Endothelial cell of umbilical vein (primary cell): ENCODE results near the gene MLPH. TPM values are rescaled to one million over a fixed set of nuclear protein-coding genes. Genes with fewer than 3 reads are reported as not detected.

Source experiments
- BruUV-seq: library from RNA; stranded (reverse); fragments of 400-500 nt; replicated peaks from 2 replicates; lab custom pipeline; 2021; lab: Mats Ljungman, UMichigan
- CTCF ChIA-PET: fragments of 300-600, 350-600 bp; sonication (Branson Sonifier 250); formaldehyde crosslinking; loops from one replicate; lab custom pipeline; 2021; ENCODE audit warnings: antibody characterized with exemption, inconsistent platforms; lab: Charles Lee
- POLR2A ChIA-PET: fragments of 300-600, 350-600 bp; sonication (Branson Sonifier 250); formaldehyde crosslinking; loops from one replicate; lab custom pipeline; 2021; ENCODE audit warnings: antibody characterized with exemption, inconsistent platforms; lab: Charles Lee
- DNase-seq: peaks from one replicate; pipeline ENCODE4 v3.0.0-alpha.2; 2011; ENCODE audit warnings: low read depth, low spot score
- FAIRE-seq: peaks from 2 replicates; lab custom pipeline; 2011; peaks lifted over from hg19 to GRCh38; lab: Jason Lieb, UNC
- H2AFZ ChIP-seq: 2 replicates; pipeline ENCODE4 v1.6.0; 2012; ENCODE audit warnings: low read depth, low read length, control low read depth, inconsistent platforms
- H3K27ac ChIP-seq: 2 replicates; pipeline ENCODE4 v1.5.1; 2011; ENCODE audit warnings: low read depth, mild to moderate bottlenecking, control low read depth, low read length, moderate library complexity; ENCODE audit not compliant: insufficient read depth
- H3K27me3 ChIP-seq, 2 experiments: 2 replicates each; pipeline versions ENCODE4 v1.6.0 to v1.6.1; 2011; ENCODE audit warnings: low read length in 2 of 2, mixed read lengths in 1 of 2; ENCODE audit not compliant: control insufficient read depth in 2 of 2, insufficient read depth in 2 of 2
- H3K36me3 ChIP-seq, 2 experiments: 2 replicates in 1 of 2; 3 replicates in 1 of 2; pipeline ENCODE4 v1.5.1; 2011; ENCODE audit warnings: low read length in 2 of 2, mild to moderate bottlenecking in 1 of 2, moderate library complexity in 1 of 2; ENCODE audit not compliant: control insufficient read depth in 2 of 2, insufficient read depth in 2 of 2; ENCODE audit errors: extremely low read depth in 1 of 2
- H3K4me1 ChIP-seq: 3 replicates; pipeline ENCODE4 v1.5.1; 2011; ENCODE audit warnings: mild to moderate bottlenecking, low read length; ENCODE audit not compliant: control insufficient read depth, insufficient read depth; ENCODE audit errors: extremely low read depth
- H3K4me2 ChIP-seq: 2 replicates; pipeline ENCODE4 v1.6.1; 2011; ENCODE audit warnings: low read length, control low read depth, mixed read lengths; ENCODE audit not compliant: insufficient read depth
- H3K4me3 ChIP-seq, 3 experiments: fragments of 200-600 bp in 1 of 3; sonication (generic), shearing (Covaris generic) in 1 of 3; replicated peaks in 1 of 3; 2 replicates each; pipeline ENCODE4 v1.5.1; 2011 to 2016; ENCODE audit warnings: control low read depth in 3 of 3, low read length in 3 of 3, mild to moderate bottlenecking in 2 of 3, inconsistent platforms in 1 of 3, low read depth in 1 of 3, moderate library complexity in 1 of 3; ENCODE audit not compliant: insufficient read depth in 1 of 3
- H3K79me2 ChIP-seq: 2 replicates; pipeline ENCODE4 v1.6.0; 2012; ENCODE audit warnings: low read length, inconsistent platforms; ENCODE audit not compliant: control insufficient read depth, insufficient read depth
- H3K9ac ChIP-seq: replicated peaks from 2 replicates; pipeline ENCODE3; 2011; ENCODE audit warnings: low read length, control low read depth; ENCODE audit not compliant: insufficient read depth; ENCODE audit errors: extremely low read depth
- H3K9me1 ChIP-seq: replicated peaks from 3 replicates; pipeline ENCODE4 v1.6.0; 2011; ENCODE audit warnings: mild to moderate bottlenecking, low read length; ENCODE audit not compliant: control insufficient read depth, insufficient read depth; ENCODE audit errors: extremely low read depth
- H3K9me3 ChIP-seq: replicated peaks from 2 replicates; pipeline ENCODE4 v1.5.1; 2012; ENCODE audit warnings: low read length, inconsistent platforms; ENCODE audit not compliant: control insufficient read depth, insufficient read depth
- H4K20me1 ChIP-seq: replicated peaks from 2 replicates; pipeline ENCODE3; 2011; ENCODE audit warnings: mild to moderate bottlenecking, low read length; ENCODE audit not compliant: control insufficient read depth, insufficient read depth; ENCODE audit errors: extremely low read depth
- EZH2 ChIP-seq: IDR thresholded peaks from 2 replicates; pipeline ENCODE4 v1.6.1; 2012; ENCODE audit warnings: borderline replicate concordance, low read depth, mild to moderate bottlenecking, moderate library complexity, low read length, inconsistent platforms; ENCODE audit not compliant: severe bottlenecking
- FOS ChIP-seq: IDR thresholded peaks from 2 replicates; pipeline ENCODE4 v1.6.1; 2011; ENCODE audit warnings: mild to moderate bottlenecking, low read length, moderate library complexity, borderline replicate concordance; ENCODE audit not compliant: insufficient read depth
- GATA2 ChIP-seq: IDR thresholded peaks from 2 replicates; pipeline ENCODE4 v1.7.0; 2011; ENCODE audit warnings: low read depth, mild to moderate bottlenecking, moderate library complexity, mixed read lengths, low read length; ENCODE audit not compliant: insufficient read length, insufficient read depth
- JUN ChIP-seq: IDR thresholded peaks from 2 replicates; pipeline ENCODE4 v1.6.1; 2011; ENCODE audit warnings: borderline replicate concordance, low read depth; ENCODE audit not compliant: insufficient read length, insufficient read depth
- MYC ChIP-seq: IDR thresholded peaks from one replicate; pipeline ENCODE4 v1.6.1; 2011; ENCODE audit warnings: mild to moderate bottlenecking, low read depth, low read length
- POLR2A ChIP-seq: IDR thresholded peaks from 2 replicates; pipeline ENCODE4 v1.6.1; 2012; ENCODE audit warnings: low read depth, mild to moderate bottlenecking, control low read depth, low read length
- POLR2AphosphoS5 ChIP-seq: IDR thresholded peaks from 2 replicates; pipeline ENCODE4 v1.6.1; 2012; ENCODE audit warnings: low read depth, mild to moderate bottlenecking, control low read depth, low read length, moderate library complexity; ENCODE audit not compliant: insufficient read depth
- dilution Hi-C: fragments of 300-500 bp; cut with MboI; formaldehyde crosslinking; loops from one replicate; pipeline ENCODE4 v1.15.0; 2019; ENCODE audit warnings: low sequenced_read_pairs; ENCODE audit not compliant: extremely low pct_ligation_motif_present
- intact Hi-C: fragments of 100-400 bp; cut with micrococcal nuclease; formaldehyde crosslinking; loops from one replicate; pipeline ENCODE4 v1.10.0; 2022
- polyA plus RNA-seq, 4 experiments: library from polyadenylated mRNA; depleted of rRNA in 3 of 4; stranded (reverse) in 3 of 4; unstranded in 1 of 4; fragments of >200 nt; gene quantifications; 2 replicates each; pipeline versions ENCODE4 v1.2.1 to v1.2.3, GENCODE V29; 2011 to 2012; ENCODE audit warnings: missing spikeins in 1 of 4
- total RNA-seq: library from RNA; stranded (reverse); gene quantifications from 2 replicates; pipeline ENCODE4 v1.2.3, GENCODE V29; 2021
- TF ChIP-seq, protein P1 (sequence below), 2 donors: IDR thresholded peaks; 1 replicate in 1 of 2; 2 replicates in 1 of 2; pipeline ENCODE4 v1.5.1; 2011; ENCODE audit warnings: low read length in 2 of 2, mild to moderate bottlenecking in 2 of 2, moderate library complexity in 2 of 2, control low read depth in 1 of 2, inconsistent platforms in 1 of 2, low read depth in 1 of 2; ENCODE audit not compliant: insufficient read depth in 1 of 2; ENCODE audit errors: extremely low read depth in 1 of 2
- TF ChIP-seq, protein P2 (sequence below): IDR thresholded peaks from 2 replicates; pipeline ENCODE4 v1.6.1; 2011; ENCODE audit not compliant: insufficient read depth, insufficient read length

The MLPH gene
- total and polyA plus RNA-seq, 2 donors (not counting 3 experiments of a cell fraction or from before 2014, with no cell fraction given), result not detected

DNA sequence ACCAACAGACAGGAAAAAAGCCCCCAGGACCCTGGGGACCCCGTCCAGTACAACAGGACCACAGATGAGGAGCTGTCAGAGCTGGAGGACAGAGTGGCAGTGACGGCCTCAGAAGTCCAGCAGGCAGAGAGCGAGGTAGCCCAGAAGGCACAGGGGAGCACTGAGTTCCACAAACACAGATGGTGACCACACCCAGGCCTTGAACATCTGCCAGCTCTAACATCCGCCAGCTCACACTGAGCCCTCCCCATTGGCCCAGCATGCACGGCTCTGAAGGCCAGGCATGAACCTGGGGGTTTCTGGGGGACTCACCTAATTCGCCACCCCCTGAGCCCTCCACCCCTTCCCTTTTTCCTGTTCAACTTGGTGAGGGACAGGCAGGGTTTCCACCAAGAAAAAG is 53.8 kb downstream of the MLPH start:
- no peak for FAIRE-seq
- Histone ChIP-seq H3K4me3 (no peak overlapping the region), H4K20me1 (no peaks in the 10 kb centered on the region), H3K27me3 (no peaks in the 10 kb centered on the region), H3K9ac (no peak overlapping the region), H3K79me2 (no peaks in the 10 kb centered on the region), H2AFZ (no peak overlapping the region), H3K9me3 (no peaks in the 10 kb centered on the region), H3K9me1 (no peaks in the 10 kb centered on the region), H3K4me2 (no peak overlapping the region), H3K36me3 (no peaks in the 10 kb centered on the region), H3K27ac (no peak overlapping the region), H3K4me1 (no peaks in the 10 kb centered on the region)
- dilution Hi-C loops, result no loop called here
- BruUV-seq, result no TSS peak
- intact Hi-C loops, result no loop called here
- TF ChIP-seq GATA2 (no peak), POLR2A (no peak), POLR2AphosphoS5 (no peak), MYC (no peak), EZH2 (no peak), JUN (no peak), FOS (no peak)
- TF ChIP-seq, protein P1, sequence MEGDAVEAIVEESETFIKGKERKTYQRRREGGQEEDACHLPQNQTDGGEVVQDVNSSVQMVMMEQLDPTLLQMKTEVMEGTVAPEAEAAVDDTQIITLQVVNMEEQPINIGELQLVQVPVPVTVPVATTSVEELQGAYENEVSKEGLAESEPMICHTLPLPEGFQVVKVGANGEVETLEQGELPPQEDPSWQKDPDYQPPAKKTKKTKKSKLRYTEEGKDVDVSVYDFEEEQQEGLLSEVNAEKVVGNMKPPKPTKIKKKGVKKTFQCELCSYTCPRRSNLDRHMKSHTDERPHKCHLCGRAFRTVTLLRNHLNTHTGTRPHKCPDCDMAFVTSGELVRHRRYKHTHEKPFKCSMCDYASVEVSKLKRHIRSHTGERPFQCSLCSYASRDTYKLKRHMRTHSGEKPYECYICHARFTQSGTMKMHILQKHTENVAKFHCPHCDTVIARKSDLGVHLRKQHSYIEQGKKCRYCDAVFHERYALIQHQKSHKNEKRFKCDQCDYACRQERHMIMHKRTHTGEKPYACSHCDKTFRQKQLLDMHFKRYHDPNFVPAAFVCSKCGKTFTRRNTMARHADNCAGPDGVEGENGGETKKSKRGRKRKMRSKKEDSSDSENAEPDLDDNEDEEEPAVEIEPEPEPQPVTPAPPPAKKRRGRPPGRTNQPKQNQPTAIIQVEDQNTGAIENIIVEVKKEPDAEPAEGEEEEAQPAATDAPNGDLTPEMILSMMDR (IDR thresholded peaks at IDR 0.05; ENCODE audit: extremely low read depth in 1 of 2, insufficient read depth in 1 of 2, low read depth in 1 of 2, low read length in 2 of 2), result no peak
- TF ChIP-seq, protein P2, sequence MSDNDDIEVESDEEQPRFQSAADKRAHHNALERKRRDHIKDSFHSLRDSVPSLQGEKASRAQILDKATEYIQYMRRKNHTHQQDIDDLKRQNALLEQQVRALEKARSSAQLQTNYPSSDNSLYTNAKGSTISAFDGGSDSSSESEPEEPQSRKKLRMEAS, result no peak
- ChIA-PET POLR2A (no interaction called here), CTCF (interaction anchor here (1.7 to 3.4 kb wide), 2 partner anchors 28 to 31 kb away, joined by 8 to 15 read pairs; no protein-coding TSS in a partner anchor)
- DNase-seq, result no peak
